ENCODE results near the gene TEX38.
A peak's percentile ranks its signal among the peaks of the same experiment; 100 is the strongest.
"Not testable (repeated sequence)": the region's sequence is repeated elsewhere in the genome, so short reads cannot be mapped to it uniquely, and the experiment has no call there.

TEX38 gene
- 0 to 0.99 (median 0) reads per million in 17 experiments for total RNA-seq

DNA sequence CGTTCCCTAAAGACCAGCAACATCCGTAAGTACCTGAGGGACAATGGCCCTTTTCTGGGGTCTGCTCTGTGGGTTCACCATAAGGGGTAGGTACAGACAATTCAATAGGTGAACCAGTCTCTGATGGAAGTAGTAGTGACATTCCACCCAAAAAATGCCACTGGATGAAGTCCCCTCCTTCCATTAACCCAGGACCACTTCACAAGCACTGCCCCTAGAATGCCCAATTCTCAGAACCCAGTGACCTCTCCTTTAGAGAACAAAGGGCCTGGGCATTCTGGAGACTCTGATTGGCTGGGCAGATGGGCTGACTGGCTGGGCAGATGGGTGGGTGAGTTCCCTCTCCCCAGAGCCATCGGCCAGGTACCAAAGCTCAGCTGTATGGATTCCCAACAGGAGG is at the start of gene TEX38:
Gene TEX38 (plus strand): TSS at position 301 of the 400 bp plus-strand sequence. CDS start 81 bp downstream, at position 382.
- no peak for DNase-seq

DNA sequence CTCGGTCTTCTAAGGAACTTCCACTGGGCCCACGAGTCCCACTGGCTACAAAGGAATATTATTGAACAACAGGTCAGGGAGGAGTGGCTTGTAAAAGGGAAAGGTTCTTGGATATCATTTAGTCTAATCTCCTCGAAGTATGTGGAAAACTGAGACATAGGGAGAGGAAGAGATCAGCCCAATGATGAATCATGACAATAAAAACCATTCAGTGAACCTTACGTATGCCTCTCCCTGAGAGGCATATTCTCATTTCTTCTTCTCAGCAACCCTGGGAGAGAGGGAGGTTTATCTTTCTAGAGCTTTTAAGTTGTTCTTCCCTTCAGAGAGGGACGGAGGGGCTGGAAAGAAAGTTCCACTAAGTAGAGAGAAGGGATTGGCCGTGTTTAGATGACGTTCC is 49.7 kb upstream of the TEX38 start:
- DNase-seq = no peak

DNA sequence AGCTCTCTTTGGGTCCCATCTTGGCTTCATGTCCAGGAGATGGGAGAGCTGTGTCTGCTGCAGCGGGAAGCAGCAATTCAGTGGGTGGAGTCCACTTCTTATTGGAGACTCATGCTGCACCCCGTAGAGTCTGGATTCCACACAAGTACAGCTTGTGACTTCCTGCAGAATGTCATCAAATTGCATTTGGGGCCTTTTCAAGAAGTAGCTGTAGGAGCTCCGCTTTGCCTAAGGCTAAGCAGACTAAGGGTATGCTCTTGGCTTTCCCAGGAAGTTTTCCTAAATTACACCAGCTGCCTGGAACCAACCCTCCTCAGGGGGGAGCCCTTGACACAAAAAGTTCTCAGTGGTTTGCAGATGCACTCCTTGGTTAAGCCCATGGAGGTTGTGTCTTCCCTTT is 49.3 kb upstream of the TEX38 start:
- peak; percentile 49 to 70 (median 66) for DNase-seq

DNA sequence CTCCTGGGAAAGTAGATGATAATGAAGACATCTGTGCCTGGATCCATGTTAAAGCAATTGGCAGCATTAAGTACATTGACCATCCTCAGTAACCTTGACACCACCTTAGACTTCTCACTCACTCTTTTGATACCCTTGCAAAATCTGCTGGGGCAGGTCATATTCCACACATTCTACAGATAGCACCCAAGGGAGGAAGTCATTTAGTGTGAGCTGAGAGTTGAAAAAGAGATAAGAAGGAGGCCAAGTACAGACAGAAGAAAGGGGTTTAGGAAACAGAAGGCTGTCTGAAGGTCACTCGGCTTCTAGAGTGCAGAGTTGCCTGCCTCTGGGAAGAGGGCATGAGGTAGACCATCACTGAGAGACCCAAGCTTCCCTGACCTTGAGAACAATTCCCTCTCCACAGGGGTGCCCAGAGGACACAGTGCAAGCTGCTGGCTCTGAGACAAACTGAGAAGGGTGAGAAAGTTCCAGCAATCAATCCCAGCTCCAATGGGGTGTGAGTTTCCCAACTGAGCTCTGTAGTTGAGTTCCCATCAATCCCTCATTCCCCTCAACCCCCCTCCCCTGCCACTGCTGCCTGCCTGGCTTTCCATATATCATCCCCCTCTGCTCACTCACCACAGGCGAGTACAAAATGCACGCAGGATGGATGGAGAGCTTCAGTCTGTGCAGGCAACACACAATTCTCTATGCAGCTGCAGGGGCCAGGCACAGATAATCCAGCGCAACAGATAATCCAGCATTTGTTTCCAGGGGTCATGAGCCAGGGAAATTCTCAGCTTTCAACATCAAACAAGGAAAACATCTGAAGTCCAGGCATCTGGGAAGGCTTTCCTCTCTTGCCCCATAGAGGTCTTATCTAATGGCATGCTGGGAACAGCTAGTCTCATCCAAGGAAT is 47.7 kb upstream of the TEX38 start:
- DNase-seq = no peak

DNA sequence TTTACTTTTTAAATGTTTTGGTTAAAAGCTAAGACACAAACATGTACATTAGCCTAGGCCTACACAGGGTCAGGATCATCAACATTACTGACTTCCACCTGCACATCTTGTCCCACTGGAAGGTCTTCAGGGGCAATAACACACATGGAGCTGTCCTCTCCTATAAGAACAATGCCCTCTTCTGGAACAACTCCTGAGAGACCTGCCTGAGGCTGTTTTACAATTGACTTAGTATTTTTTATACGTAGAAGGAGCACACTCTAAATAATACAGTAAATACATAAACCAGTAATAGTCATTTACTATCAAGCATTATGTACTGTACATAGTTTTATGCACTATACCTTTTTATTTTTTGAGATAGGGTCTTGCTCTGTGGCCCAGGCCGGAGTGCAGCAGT is 40.9 kb upstream of the TEX38 start:
- no peak for DNase-seq

DNA sequence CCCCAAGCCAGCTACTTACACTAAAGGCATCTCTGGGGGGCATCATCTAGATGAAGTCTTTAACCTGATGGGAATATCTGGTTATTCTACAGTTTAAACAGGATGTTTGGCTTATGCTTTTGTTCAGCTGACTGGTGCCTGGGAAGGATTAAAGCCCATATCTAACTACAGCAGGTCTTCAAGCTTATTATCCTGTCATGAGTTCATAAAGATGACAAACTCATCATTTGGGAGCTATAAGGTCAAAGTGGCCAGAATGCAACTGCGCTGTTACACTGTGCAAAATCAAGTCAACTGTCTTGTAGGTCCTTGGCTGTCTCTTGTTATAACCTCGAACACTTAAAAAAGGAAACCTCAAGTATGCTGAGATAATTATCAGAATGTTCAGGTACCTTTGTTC is 36.4 kb upstream of the TEX38 start:
- DNase-seq = no peak

DNA sequence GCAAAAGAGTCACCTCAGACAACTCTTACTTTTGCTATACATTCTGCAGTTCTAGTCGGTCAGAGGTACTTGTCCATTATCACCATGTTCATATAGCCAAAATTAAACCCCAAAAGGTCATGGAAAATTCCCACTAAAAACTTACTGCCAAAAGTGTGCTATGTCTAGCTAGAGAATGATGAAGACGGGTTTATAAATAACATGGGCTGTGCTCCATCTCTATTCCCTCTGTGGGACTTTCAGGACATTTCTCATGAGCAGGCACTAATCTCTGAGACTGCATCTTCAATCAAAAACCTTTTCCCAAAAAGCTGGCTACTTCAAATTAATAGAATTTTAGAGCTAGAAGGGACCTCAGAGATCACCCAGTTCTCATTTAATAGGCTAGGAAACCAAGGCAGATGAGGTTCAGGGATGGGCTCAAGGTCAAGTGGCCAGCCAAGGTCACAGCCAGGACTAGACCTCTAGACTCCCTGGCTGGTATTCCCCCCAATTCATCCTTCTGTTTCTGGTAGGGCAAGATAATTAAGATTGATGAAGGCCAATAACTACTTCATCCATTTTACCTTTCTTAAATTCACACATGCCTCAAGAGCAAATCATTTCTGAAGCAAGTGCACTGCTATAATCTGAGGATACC is 34.1 kb upstream of the TEX38 start:
- no peak for DNase-seq

DNA sequence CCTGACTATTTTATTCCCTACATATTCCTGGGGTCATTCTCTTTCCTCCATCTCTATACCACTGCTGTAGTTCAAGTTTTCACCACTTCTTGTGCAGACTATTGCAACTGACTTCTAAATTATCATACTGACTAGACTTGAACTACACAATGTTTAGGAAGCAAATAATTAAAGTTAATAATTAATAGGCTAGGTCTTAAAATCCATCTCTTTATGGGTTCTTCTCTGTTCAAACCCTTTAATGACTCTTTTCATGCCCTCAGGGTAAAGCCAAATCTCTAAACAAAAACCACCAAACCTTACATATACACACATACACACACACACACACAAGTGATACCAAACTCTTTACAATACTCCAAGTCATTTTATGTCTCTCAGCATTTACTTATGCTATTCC is 32.7 kb upstream of the TEX38 start:
- no peak for DNase-seq

DNA sequence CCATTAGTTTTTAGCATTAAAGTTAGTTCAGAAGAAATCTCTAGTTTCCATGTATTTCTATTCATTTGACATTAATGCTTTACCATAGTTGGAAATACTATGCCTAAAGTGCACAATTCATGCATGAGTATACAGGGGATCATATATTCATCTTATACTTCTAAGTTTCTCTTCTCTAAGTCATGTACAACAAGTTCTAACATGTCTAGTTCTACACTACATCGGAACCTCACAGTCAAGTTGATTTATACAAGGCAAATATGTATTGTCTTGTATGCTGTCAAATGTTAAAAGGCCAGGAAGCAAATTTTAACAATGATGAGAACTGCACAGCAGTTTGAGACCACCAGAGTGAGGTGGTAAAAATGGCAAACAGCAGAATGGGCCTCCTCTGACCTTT is 32.1 kb upstream of the TEX38 start:
- no peak for DNase-seq

DNA sequence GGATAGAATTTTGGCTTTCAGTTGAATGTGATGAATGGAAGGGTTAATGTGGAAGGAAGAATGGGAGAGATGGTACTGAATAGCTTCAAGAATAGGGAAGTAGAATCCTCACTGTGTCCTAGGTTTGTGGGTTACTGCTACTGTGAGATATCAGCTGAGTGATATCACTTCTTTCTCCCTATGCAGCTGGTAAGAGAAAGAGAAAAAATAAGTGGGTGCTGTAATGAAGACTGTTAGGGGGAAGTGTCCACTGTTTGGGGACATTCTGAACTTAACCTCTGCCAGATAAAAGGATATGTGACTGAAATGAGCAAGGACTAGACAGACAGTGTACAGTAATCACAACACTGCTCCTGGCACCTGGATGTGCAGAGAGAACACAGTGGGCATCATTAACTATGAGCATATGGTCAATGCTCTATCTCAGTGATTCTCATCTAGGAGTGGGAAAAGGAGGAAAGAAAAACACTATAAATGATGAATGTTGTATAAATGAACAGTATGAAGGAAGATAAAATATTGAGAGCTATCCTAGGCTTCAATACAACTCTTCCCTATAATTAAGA is 29.5 kb upstream of the TEX38 start:
- peak in 2 of 4 experiments; percentile 13 to 46 for DNase-seq

DNA sequence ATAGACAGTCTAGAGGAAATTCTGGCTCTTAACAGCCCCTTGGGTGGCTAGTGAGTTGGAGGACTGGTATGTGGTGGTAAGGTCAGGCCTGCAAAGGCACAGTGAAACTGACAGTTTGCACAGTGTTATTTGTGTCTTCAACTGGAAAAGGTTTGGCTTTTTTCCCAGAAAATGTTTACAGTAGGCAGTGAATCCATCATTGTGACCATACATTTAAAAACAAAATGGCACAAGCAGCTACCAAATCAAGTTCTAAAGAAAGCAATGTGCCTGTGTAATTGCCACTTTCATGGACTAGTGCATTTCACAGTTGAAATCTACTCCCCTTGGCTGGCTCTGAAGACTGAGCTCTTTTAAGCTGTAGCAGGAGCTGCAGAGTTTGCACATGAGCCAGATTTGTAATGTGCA is 28.3 kb upstream of the TEX38 start:
- DNase-seq = no peak

DNA sequence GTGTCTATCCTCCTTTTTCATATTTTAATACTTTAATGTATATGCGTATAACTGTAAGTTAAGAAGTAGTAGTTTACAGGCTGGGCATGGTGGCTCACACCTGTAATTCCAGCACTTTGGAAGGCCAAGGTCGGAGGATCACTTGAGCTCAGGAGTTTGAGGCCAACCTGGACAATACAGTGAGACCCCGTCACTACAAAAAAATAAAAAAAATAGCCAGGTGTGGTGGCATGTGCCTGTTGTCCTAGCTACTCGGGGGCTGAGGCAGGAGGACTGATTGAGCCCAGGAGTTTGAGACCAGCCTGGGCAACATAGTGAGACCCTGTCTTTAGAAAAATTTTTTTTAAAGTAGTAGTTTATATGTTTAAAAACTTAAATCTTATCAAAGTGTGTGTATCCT is 25.8 kb upstream of the TEX38 start:
- no peak for DNase-seq

DNA sequence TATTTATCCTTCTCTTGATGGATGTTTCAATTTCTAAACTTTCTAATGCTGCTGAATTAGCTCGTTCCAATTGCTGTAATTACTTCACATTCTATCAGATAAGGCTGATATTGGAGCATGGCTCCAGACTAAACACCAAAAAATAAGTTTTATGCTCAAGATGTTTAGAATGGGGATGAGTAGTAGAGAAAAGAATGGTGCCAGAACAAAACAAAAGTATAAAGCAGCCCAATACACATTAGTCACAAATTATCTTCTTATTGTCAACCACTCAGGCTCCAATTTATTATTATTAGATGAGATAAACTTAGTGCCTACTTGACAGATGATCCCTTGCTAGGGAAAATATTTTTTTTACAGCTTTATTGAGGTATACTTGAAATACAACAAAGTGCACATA is 25.3 kb upstream of the TEX38 start:
- DNase-seq = no peak

DNA sequence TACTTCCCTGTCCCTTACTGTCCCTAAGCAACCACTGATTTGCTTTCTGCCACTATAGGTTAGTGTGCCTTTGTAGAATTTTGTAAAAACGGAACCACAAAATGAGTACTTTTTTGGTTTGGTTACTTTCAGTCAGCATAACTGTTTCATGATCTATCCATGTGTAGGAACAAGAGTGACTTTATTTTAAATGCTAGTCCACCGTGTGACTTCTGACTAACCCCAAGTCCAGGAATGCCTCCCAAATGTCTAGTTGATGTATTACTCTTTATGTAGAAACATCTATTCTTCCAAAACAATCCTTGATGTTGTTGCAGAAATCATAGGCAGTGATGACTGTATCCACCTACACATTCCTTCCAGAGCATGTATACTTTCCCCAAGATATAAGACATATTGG is 24.8 kb upstream of the TEX38 start:
- DNase-seq = peak in 3 of 4 experiments; percentile 6 to 36 (median 28)

DNA sequence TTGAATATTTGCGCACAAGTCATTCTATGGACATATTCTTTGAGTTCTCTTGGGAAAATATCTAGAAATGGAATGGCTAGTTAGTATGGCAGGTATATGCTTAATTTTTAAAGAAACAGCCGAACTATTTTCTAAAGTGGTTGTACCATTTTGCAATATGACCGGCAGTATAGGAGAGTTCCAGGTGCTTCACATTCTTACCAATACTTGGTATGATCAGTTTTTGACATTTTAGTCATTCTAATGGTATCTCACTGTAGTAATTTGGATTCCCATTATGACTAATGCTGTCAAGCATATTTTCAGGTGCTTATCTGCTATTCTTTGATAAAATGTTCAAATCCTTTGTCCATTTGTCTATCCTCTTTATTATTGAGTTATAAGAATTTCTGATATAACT is 24.0 kb upstream of the TEX38 start:
- DNase-seq = no peak

DNA sequence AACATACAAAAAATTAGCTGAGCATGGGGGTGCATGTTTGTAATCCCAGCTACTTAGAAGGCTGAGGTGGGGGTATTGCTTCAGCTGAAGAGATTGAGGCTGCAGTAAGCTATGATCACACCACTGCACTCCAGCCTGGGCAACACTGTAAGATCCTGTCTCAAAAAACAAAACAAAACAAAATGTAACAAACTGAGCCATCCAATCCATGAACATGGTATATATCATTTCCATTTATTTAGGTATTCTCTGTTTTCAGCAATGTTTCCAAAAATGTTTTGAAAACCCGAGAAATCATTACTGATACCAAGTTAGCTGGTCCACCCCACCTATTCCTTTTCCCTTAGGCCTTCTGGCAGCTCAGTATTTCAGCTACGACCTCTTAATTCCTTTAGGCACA is 21.9 kb upstream of the TEX38 start:
- no peak for DNase-seq

DNA sequence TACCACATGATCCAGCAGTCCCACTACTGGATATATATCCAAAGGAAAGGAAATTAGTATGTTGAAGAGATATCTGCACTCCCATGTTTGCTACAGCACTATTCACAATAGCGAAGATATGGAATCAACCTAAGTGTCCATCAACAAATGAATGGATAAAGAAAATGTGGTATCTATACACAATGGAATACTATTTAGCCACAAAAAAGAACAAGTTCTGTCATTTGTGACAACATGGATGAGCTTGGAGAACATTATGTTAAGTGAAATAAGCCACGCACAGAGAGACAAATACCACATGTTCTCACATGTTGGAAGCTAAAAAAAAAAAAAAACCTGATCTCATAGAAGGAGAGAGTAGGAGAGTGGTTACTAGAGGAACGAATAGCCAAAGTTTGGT is 21.2 kb upstream of the TEX38 start:
- DNase-seq = no peak

DNA sequence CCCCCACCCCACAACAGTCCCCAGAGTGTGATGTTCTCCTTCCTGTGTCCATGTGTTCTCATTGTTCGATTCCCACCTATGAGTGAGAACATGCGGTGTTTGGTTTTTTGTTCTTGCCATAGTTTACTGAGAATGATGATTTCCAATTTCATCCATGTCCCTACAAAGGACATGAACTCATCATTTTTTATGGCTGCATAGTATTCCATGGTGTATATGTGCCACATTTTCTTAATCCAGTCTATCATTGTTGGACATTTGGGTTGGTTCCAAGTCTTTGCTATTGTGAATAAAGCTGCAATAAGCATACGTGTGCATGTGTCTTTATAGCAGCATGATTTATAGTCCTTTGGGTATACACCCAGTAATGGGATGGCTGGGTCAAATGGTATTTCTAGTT is 20.5 kb upstream of the TEX38 start:
- DNase-seq = not testable (repeated sequence)

DNA sequence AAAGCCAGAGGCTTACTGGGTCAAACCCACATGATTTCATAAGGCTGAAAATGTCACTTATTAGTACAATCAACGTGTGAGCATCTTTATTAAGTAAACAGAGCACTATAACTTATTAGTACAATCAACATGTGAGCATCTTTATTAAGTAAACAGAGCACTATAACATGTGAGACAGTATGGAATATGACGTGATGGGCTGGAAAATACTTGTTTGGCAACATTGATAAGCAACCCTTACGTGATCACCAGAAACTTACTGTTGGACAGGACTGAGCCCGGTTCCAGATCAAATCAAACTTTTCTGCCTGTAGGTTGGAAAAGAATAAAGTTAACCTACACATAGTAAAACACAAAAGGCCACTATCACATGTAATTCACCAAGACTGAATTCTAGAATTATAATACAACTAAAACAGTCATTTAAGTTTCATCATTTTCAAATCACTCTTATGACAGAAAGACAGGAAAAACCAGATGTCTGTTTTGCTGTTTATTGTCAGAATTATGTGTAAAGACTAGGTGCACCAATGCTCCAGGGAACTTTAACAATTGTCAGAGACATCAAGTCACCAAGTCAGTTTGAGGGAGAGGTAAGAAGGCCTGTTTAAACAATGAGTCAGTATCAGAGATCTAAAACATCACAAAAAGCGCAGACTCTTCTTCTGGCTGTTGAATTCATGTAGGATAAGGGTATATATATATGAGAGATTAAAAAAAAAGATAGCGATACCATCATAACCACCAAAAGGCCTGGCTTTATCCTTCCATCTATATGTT is 19.1 kb upstream of the TEX38 start:
- DNase-seq = no peak

DNA sequence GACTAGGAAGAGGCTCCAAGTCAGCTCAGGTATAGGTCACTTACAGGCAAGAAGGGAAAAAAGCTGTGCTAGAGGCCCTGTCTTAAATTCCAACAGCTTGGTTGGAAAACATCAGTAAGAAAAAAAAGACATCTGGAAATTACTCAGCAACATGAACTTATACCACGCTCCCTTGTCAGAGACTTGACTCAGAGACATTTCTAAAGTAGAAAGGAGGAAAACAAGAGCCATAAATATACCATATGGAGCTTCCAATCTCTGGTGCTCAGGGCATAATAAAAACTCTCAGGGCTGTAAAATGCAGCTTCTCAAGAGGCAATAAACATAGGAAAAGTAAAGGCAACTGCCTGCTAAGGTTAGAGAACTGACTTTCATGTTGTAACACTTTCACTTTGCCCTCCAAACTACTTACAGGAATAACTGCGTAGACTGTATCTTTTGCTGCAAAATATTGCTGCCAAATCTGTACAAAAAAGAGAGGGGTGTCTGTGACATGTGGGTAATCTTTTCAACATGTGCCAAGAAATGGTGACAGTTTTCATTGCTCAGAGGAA is 18.2 kb upstream of the TEX38 start:
- no peak for DNase-seq

DNA sequence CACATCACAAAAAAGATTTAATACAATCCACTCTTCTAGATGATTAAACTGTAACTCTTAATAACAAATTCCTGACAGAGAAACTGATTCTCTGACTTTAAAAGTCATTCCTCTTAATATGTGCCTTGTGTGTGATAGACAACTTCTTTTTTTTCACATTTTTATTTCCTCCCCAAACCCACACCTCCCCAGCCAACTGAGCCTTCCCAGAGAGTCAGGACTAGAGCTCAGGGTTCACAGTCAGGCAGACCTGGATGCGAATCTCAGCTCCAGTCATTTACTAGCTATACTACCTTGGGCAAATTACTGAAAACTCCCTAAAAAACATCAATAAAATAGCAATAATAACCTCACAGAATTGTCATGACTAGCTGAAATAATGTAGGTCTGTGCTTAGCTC is 17.6 kb upstream of the TEX38 start:
- DNase-seq = no peak

DNA sequence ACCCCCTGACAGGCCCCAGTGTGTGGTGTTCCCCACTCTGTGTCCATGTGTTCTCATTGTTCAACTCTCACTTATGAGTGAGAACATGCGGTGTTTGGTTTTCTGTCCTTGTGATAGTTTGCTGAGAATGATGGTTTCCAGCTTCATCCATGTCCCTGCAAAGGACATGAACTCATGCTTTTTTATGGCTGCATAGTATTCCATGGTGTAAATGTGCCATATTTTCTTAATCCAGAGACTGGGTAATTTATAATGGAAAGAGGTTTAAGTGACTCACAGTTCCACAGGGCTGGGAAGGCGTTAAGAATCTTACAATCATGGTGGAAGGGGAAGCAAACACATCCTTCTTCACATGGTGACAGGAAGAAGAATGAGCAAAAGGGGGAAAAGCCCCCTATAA is 17.0 kb upstream of the TEX38 start:
- DNase-seq = not testable (repeated sequence)

DNA sequence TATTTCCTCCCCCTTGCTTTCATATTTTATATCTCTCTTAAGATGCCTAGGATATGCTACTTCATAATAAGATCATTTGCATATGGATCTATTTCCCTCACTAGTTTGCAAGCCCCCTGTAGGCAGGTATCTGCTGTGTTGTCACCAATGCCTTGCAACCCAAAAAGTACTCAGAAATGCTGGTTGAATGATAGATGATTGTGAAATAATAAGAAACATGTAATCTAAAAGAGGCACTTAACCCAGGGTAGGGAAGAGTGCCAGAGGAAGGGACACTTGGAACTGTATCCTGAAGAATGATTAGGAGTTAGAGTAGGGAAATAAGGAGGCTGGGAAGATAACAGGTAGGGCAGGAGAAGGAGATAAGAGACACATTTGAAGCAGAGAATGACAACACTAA is 15.8 kb upstream of the TEX38 start:
- no peak for DNase-seq
